NCI-H187 (cell line): ENCODE measurements around the gene JRKL.

Experiments used
- DNase-seq, 2 experiments: peaks; one replicate each; lab custom pipeline; 2025; lab: John Stamatoyannopoulos, UW

The JRKL gene

DNA sequence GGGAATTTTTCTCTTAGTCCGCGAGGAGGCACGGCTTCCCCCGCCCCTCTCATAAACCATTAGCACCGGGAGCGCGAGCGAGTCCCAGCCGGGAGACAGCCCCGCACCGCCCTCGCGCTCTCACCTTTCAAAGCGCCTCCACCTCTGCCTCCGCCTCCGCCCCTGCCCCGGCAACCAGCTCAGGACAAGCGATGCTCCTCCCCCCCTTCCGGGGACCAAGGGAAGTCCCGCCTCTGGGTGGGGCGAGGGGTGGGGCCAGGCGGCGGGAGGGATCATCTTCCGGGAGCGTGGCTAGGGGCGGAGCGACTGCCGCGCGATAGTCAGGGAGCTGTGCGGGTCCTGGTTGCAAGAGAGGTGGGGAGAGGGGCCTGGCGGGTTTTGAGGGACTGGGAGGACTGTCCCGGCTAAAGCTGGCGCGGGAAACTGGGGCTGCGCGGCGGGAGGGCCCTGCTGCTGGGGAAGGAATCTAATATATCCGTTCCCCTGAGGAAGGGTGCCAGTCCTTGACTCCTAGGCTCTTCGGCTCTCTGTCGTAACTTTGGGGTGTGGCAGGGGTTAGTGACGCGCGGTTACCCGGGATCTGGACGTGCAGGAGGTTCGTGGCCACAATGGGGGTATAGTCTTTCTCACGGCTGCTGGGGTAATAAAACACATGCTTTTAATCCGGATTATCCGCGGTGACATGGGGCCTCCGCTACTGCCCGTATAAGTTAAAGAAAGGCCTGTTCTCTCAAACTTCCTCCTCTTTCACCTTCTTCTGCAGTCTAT, at the start of gene JRKL, which contains the start of gene CCDC82:
Gene JRKL, plus strand, starts transcription at position 294 of the 768 bp plus-strand sequence. CDS start 637 bp downstream, outside the sequence.
Gene CCDC82, minus strand, starts transcription at position 193 of the 768 bp plus-strand sequence. CDS start 5,165 bp downstream, outside the sequence.
- peak; percentile 89 to 93 for DNase-seq

- DNase-seq: no peak
Measured at GRCh38 chr11:96340555-96340885, 49.3 kb upstream of the JRKL start.

GRCh38 chr11:96341211-96342013, 48.4 kb upstream of the JRKL start:
- DNase-seq: no peak

GRCh38 chr11:96342014-96342960, 47.5 kb upstream of the JRKL start:
- DNase-seq: no peak

DNA sequence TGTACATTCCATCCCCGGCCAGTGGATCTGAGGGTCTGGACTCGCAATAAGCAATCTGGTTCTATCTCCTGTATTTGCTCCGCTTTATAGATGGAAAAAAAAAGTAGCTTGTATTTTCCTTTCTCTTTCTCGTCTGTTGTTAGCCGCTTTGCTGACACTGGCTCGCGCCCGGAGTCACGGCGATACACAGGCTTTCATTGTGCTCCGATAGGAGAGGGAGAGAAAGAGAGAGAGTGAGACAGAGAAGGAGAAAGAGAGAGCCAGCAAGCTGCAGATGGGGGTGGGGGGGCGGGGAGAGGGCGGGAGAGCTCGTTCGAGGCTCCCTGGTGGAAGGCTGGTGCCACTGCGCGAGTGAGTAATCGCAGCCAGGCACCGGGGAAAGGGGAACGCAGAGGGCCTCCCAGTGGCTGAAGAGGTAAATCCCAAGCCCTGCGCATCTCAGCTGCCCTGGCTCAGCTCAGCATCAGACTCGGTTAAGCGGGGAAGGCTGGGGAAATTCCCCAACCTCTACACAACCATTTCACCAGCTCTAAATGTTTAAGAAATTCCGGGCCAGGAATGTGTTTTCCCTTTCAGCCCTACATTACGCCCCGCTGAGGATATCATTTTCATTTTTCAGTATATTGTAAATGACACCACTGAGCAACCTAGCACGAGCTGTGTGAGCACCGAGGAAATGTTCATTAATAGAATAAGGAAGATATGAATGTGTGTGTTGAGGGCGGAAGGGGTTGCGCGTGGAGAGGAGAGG, 46.7 kb upstream of the JRKL start, which contains the start of gene MAML2:
Gene MAML2, minus strand, starts transcription at position 235 of the 751 bp plus-strand sequence. CDS start 1,300 bp downstream, outside the sequence.
- DNase-seq: peak; percentile 52 to 80

- DNase-seq: no peak
Measured at GRCh38 chr11:96356848-96357247, 33.0 kb upstream of the JRKL start.

GRCh38 chr11:96357794-96358193, 32.0 kb upstream of the JRKL start:
- no peak for DNase-seq

DNA sequence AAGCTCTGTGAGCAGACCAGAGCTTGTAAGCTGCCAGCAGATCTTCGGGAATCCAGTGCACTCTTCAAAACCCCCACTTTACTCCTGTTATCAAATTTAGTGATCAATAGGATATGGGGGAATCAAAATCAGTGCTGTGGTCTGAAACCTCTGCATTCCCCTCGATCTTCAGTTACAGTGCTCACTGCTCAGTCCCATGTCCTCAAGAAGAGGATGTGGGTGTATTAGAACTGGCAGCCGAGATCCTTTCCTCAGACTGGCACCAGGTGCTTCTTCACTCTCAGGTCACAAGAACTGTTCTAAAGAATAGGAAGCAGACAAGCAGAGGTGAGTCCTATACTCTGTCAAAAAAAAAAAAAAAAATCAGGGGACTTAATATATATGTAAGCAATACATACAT, 31.5 kb upstream of the JRKL start:
- DNase-seq: no peak

- no peak for DNase-seq
Measured at GRCh38 chr11:96361778-96362177, 28.0 kb upstream of the JRKL start.

GRCh38 chr11:96365493-96365892, 24.3 kb upstream of the JRKL start:
- DNase-seq: no peak

- no peak for DNase-seq
Measured at GRCh38 chr11:96366024-96366423, 23.8 kb upstream of the JRKL start.

GRCh38 chr11:96367342-96367741, 22.5 kb upstream of the JRKL start:
- no peak for DNase-seq

- DNase-seq: no peak
Measured at GRCh38 chr11:96373826-96374225, 16.0 kb upstream of the JRKL start.

DNA sequence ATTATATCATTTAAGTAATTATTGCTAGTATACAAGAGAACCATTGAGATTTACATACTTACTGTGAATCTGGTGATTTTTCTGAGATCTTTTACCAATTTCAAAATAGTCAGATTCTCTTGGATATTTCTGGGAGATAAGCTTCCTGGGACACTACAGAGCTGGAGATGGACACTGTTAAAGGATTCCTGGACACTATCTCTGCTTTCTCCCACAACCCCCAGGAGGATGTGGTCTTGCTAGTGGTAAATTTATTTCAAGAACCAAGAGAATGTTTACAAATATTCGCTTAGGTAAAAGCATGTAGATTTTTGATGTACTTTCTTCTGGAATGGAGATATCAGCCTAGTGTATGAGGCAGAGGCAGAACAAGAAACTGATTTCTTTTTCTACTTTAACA, 13.0 kb upstream of the JRKL start:
- no peak for DNase-seq

- no peak for DNase-seq
Measured at GRCh38 chr11:96384156-96384555, 5.7 kb upstream of the JRKL start.

GRCh38 chr11:96385187-96385586, 4.6 kb upstream of the JRKL start:
- no peak for DNase-seq

DNA sequence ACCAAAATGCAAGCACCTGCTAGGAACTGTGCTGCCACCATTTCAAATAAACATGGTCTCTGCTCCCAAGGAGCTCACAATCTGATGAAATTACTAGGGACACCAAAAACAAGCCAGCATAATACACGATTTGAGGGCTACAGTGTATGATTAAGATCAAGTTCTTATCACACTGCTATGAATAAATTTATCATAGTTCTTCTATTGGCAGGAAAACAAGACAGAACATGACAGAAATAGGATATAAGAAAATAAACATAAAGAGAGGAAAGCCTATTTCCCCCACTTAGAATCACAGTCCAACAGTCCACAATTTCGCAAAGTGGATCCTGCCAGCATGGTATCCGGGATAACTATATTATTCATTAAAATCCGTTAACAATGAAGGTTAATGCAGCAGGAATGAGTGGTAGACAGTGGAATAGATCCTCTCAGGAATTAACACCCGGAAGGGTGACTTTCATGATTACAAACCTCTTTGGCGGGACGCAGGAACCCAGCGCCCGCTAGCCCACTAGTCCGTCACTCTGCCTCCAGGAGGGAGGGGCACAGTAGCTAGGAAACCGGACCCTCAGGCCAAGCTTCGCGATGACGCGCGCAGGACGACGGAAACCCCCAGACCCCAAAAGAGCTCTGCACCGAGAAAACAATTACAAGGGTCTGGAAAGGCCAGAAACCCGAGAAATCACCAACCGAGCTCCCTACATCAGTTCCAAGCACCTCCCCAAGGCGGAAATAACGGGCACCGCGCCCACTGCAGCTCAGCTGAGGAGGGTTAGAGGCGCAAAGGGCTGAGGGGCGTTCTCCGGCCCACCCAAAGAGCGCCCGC, 708 bp upstream of the JRKL start:
- DNase-seq: no peak

GRCh38 chr11:96390488-96390792, 627 bp downstream of the JRKL start:
- DNase-seq: no peak

DNA sequence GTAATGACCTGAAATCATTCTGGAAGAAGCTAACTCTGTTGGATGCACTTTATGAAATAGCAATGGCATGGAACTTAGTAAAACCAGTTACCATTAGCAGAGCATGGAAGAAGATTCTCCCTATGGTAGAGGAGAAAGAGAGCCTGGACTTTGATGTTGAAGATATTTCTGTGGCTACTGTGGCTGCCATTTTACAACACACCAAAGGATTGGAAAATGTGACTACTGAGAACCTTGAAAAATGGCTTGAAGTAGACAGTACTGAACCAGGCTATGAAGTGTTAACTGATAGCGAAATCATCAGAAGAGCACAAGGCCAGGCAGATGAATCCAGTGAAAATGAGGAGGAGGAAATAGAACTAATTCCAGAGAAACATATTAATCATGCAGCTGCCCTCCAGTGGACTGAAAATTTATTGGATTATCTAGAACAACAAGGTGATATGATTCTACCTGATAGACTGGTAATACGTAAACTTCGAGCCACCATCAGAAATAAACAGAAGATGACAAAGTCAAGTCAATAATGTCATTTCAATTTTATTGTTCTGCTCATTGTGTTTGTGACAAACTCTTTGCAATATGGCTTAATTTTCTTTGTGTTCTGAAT, 2.0 kb downstream of the JRKL start:
- DNase-seq: no peak

DNA sequence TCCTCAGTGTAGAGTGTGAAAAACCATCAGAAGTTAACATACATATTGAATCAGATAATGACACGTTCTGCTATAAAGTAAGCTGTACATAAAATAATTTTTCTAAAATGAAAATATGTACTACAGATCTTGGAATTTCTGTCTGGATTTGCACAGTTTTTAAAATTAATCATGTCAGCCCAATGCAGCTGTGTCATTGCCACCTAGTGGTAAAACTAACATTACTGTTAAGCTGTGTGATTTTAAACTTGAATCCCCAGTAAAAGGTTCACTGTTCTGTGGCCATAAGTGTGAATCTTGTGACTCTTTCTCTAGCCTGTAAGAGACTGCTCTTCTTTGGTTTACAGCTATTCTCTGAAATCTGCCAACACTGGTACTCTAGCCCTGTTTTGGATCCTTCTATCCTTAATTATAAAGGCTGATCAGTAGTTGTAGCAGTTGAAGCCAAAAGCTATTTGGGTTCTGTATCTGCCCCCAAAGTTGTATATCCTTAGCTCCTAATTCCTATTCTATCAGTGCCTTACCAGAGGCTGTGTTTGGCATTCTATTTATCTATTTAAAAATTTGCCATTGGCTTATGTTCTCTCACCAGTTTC, 4.0 kb downstream of the JRKL start:
- no peak for DNase-seq
